ENCODE measurements around the gene GUCY2F.

The GUCY2F gene

GRCh38 chrX:109463784-109464183, 18.1 kb downstream of the GUCY2F start:
- no peak overlapping the region for H3K4me3 ChIP-seq (ENCODE audit: low read length)
- TF ChIP-seq CTCF (conservative IDR thresholded peaks at IDR 0.05; ENCODE audit: low read length): no peak
- DNase-seq (ENCODE audit: low read depth): no peak

- TF ChIP-seq CTCF (conservative IDR thresholded peaks at IDR 0.05; ENCODE audit: low read length): no peak
- no peak overlapping the region for H3K4me3 ChIP-seq (ENCODE audit: low read length)
- no peak for DNase-seq (ENCODE audit: low read depth)
Observed at GRCh38 chrX:109448282-109448938, 33.5 kb downstream of the GUCY2F start.

- no peak for TF ChIP-seq CTCF (conservative IDR thresholded peaks at IDR 0.05; ENCODE audit: low read length)
- no peak overlapping the region for H3K4me3 ChIP-seq (ENCODE audit: low read length)
- DNase-seq (ENCODE audit: low read depth): no peak
Observed at GRCh38 chrX:109441266-109441665, 40.6 kb downstream of the GUCY2F start.

- no peak for DNase-seq (ENCODE audit: low read depth)
- TF ChIP-seq CTCF (conservative IDR thresholded peaks at IDR 0.05; ENCODE audit: low read length): no peak
- H3K4me3 ChIP-seq (ENCODE audit: low read length): no peak overlapping the region
Observed at GRCh38 chrX:109440475-109440874, 41.4 kb downstream of the GUCY2F start.

GRCh38 chrX:109409181-109409580, 72.7 kb downstream of the GUCY2F start:
- no peak overlapping the region for H3K4me3 ChIP-seq (ENCODE audit: low read length)
- no peak for TF ChIP-seq CTCF (conservative IDR thresholded peaks at IDR 0.05; ENCODE audit: low read length)

GRCh38 chrX:109403922-109404321, 78.0 kb downstream of the GUCY2F start:
- no peak overlapping the region for H3K4me3 ChIP-seq (ENCODE audit: low read length)
- no peak for TF ChIP-seq CTCF (conservative IDR thresholded peaks at IDR 0.05; ENCODE audit: low read length)
- no peak for DNase-seq (ENCODE audit: low read depth)

More at GRCh38 chrX:109409181-109409580, 72.7 kb downstream of the GUCY2F start:
- no peak for DNase-seq (ENCODE audit: low read depth)

- H3K4me3 ChIP-seq (ENCODE audit: low read length): no peak overlapping the region
- DNase-seq (ENCODE audit: low read depth): no peak
- no peak for TF ChIP-seq CTCF (conservative IDR thresholded peaks at IDR 0.05; ENCODE audit: low read length)
Observed at GRCh38 chrX:109399831-109400230, 82.1 kb downstream of the GUCY2F start.
